PFSK-1 (cell line): ENCODE measurements around the gene DTWD2.

Experiments used
- SIN3A ChIP-seq: IDR thresholded peaks from 2 replicates; pipeline ENCODE4 v1.6.1; 2012; ENCODE audit warnings: mild to moderate bottlenecking, low read length, moderate library complexity, borderline replicate concordance; ENCODE audit not compliant: insufficient read depth
- TF ChIP-seq, protein P1 (sequence below), 2 experiments: IDR thresholded peaks; 2 replicates each; pipeline versions ENCODE4 v1.6.1 to v1.8.0; 2011 to 2012; ENCODE audit warnings: low read depth in 2 of 2, low read length in 2 of 2, control low read depth in 1 of 2, inconsistent platforms in 1 of 2, mild to moderate bottlenecking in 1 of 2, moderate library complexity in 1 of 2; ENCODE audit not compliant: insufficient read depth in 1 of 2

DNA sequence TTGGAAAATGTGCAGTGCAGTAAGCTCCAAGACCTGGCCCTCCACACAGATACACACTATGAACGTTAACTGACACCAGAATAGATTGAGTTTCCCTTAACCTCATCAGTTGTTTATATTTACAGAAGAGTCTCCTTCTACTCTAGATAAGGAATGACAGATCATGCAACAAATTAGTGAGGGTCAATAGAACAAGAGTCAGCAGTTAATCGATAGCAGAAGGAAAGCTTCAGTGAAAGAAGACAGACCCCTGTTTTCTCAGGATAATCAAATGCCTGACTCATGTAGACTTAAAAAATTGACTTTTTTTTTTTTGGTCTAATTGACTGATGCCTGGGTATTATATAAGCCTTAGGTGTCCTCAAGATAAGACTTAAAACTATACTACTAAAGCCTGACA lies 179.9 kb downstream of the DTWD2 start:
- no peak for TF ChIP-seq SIN3A
- TF ChIP-seq, protein P1, sequence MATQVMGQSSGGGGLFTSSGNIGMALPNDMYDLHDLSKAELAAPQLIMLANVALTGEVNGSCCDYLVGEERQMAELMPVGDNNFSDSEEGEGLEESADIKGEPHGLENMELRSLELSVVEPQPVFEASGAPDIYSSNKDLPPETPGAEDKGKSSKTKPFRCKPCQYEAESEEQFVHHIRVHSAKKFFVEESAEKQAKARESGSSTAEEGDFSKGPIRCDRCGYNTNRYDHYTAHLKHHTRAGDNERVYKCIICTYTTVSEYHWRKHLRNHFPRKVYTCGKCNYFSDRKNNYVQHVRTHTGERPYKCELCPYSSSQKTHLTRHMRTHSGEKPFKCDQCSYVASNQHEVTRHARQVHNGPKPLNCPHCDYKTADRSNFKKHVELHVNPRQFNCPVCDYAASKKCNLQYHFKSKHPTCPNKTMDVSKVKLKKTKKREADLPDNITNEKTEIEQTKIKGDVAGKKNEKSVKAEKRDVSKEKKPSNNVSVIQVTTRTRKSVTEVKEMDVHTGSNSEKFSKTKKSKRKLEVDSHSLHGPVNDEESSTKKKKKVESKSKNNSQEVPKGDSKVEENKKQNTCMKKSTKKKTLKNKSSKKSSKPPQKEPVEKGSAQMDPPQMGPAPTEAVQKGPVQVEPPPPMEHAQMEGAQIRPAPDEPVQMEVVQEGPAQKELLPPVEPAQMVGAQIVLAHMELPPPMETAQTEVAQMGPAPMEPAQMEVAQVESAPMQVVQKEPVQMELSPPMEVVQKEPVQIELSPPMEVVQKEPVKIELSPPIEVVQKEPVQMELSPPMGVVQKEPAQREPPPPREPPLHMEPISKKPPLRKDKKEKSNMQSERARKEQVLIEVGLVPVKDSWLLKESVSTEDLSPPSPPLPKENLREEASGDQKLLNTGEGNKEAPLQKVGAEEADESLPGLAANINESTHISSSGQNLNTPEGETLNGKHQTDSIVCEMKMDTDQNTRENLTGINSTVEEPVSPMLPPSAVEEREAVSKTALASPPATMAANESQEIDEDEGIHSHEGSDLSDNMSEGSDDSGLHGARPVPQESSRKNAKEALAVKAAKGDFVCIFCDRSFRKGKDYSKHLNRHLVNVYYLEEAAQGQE (IDR thresholded peaks at IDR 0.05; ENCODE audit: insufficient read depth in 1 of 2, low read depth in 2 of 2, low read length in 2 of 2) = no peak
